T47D (cell line): ENCODE results near the gene ICE1.
A peak's percentile ranks its signal among the peaks of the same experiment; 100 is the strongest.

Experiments
- DNase-seq, 2 experiments: peaks; one replicate each; pipeline versions ENCODE4 v3.0.0 to v3.0.0-alpha.2; 2011 to 2012; ENCODE audit warnings: low read depth in 1 of 2, low spot score in 1 of 2
- JUND ChIP-seq: IDR thresholded peaks from 2 replicates; pipeline ENCODE4 v1.6.1; 2012; ENCODE audit warnings: low read depth
- in situ Hi-C: cut with HindIII; loops from 2 replicates; pipeline ENCODE4 v1.10.0; 2016; ENCODE audit warnings: low sequenced_read_pairs, low pct_unique_long_range_greater_than_20kb

Gene ICE1

DNA sequence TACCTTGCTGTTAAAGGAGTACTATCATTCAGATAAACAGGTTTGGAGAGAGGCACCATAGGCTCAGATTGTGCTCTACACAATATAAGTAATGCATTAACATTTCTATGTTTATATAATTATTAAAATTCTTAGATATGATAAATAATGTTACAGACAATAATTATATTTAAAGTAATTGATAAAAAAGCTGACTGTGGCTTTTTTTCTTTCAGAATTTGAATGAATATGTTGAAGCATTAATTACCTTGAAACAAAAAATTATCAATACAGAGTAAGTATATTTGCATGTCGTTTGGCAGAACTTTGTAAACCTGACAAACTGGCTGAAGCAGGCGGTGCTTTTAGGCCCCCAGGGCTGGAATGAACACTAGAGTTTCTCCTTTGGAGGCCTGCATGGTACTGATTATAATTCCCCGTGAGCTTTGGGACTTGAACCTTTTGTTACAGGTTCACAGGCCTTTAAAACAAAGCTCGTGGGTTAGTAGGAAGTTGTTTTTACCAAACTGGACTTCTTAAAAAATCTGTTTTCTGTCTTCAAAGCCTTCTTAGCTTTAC is 13.8 kb downstream of the ICE1 start:
- TF ChIP-seq JUND = no peak
- in situ Hi-C loops = no loop called here
- DNase-seq = peak in 1 of 2 experiments; percentile 87

GRCh38 chr5:5437227-5438172 is 15.0 kb downstream of the ICE1 start:
- no peak for DNase-seq
- in situ Hi-C loops = no loop called here
- TF ChIP-seq JUND = no peak

DNA sequence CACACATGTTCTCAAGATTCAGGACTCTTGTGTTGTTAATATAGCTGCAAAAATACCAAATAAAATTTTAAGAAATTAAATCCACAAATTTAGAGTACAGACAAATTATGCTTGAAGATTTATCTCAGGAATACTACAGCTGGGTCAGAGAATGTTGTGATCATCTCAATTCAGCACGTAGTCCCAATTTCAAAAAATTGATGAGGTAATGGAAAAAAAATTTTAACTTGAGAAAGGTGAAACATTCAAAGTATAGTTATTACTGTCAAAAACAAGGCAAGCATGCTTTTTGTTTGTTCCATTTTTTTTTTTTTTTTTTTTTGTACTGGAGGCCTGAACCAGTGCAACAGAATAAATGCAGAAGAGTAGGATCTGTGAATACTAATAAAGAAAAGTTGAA is 29.4 kb downstream of the ICE1 start:
- in situ Hi-C loops = no loop called here
- no peak for TF ChIP-seq JUND
- DNase-seq = no peak

GRCh38 chr5:5453131-5453530 is 30.7 kb downstream of the ICE1 start:
- no peak for DNase-seq
- in situ Hi-C loops = no loop called here
- no peak for TF ChIP-seq JUND

- DNase-seq = no peak
- no peak for TF ChIP-seq JUND
- in situ Hi-C loops = no loop called here
These were observed 31.9 kb downstream of the ICE1 start for GRCh38 chr5:5454391-5454790.

- TF ChIP-seq JUND = no peak
- in situ Hi-C loops = no loop called here
- no peak for DNase-seq
These were observed 34.4 kb downstream of the ICE1 start for GRCh38 chr5:5456858-5457257.

- TF ChIP-seq JUND = no peak
- DNase-seq = no peak
- in situ Hi-C loops = no loop called here
These were observed 37.8 kb downstream of the ICE1 start for GRCh38 chr5:5460311-5460710.

GRCh38 chr5:5461012-5461411 is 38.5 kb downstream of the ICE1 start:
- TF ChIP-seq JUND = no peak

DNA sequence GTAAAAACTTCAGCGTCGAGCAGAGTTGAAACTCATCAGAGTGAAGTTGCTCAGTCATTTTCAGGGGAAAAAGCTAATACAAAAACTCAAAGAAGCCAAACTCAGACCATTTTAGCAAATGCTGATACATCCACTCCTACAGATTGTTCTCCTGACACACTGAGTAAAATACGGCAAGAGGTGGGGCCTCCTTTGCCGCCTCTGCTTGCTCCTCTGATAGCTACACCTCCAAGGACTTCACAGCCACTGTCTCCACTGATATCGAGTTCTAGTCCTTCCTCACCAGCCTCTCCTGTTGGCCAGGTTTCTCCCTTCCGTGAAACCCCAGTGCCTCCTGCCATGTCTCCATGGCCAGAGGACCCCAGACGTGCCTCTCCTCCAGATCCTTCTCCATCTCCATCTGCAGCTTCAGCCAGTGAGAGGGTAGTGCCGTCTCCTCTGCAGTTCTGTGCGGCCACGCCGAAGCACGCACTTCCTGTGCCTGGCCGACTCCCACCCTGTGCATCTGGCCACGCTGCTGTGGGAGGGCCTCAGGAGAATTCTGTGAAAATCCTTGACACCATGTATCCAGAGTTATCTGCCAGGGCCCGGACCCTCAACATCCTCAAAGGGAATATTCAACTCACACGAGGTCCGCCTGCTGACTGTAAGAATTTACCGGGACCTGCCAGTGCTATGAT is 41.7 kb downstream of the ICE1 start:
- in situ Hi-C loops = no loop called here
- TF ChIP-seq JUND = no peak

More at GRCh38 chr5:5461012-5461411, 38.5 kb downstream of the ICE1 start:
- in situ Hi-C loops = no loop called here
- DNase-seq = no peak

GRCh38 chr5:5466227-5466626 is 43.8 kb downstream of the ICE1 start:
- in situ Hi-C loops = no loop called here
- no peak for TF ChIP-seq JUND

More for the DNA sequence above, 41.7 kb downstream of the ICE1 start:
- no peak for DNase-seq

DNA sequence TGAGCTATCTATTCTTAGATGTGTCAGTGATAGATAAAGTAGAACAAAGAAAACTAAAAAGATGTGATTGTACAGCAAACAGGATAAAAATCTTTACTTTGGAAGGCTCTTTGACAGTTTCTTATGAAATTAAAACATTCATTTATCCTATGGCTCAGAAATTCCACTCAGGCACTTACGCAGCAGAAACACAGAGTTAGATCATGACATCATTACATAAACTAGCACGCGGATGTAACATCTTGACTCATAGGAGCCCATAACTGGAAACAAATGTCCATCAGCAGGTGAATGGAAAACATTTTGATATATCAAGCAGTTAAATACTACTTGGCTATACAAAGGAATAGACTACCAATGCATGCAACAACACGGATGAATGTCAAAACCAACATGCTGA is 45.3 kb downstream of the ICE1 start:
- no peak for DNase-seq
- TF ChIP-seq JUND = no peak
- in situ Hi-C loops = no loop called here

More at GRCh38 chr5:5466227-5466626, 43.8 kb downstream of the ICE1 start:
- DNase-seq = peak in 1 of 2 experiments; percentile 10

DNA sequence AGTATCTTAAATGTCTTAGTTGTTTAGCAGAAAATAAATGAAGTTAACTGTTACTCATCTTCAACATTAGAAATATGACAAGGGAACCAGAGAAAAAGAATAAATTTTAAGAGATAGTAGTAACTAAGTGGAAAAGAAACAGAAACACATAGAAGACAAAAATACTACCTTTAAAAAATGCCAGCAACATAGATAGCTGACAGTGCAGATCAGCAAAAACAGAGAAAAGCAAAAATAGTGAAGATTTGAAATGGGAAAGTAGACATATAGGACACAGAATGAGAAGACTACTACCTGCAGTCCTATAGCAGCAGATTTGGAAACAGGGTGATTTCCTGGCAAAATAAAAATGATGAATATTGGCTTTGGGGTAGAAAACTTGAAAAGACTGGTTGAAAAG is 48.5 kb downstream of the ICE1 start:
- no peak for DNase-seq
- in situ Hi-C loops = no loop called here
- no peak for TF ChIP-seq JUND

DNA sequence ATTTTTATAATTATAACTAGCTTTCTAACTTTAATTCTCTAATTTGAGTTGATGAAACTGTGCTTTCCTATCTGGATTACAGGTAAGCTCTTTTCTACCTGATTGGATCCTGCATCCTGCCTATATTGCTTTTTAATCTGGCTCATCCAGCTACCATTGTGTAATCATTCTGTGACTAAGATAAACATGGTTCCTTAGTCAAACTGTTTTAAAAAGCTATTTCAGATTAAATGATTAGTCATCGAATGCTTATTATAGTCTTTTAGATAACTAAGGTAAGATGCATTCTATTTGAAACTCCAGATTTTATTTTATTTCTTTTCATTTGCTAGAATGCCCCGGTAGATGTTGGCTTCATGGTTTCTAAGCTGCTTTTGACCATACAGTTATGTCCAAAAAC is 50.7 kb downstream of the ICE1 start:
- no peak for DNase-seq
- TF ChIP-seq JUND = no peak
- in situ Hi-C loops = no loop called here
